IPS DF 4.7 (cell line): Measurements from ENCODE around the gene ADGRL4.
A peak's percentile ranks its signal among the peaks of the same experiment; 100 is the strongest.
"Not testable (repeated sequence)": the region's sequence is repeated elsewhere in the genome, so short reads cannot be mapped to it uniquely, and the experiment has no call there.

Experiments
- DNase-seq: peaks from one replicate; pipeline ENCODE4 v3.0.0-alpha.2; 2013; ENCODE audit warnings: low spot score; ENCODE audit errors: extremely low read depth

Gene ADGRL4

GRCh38 chr1:79006564-79006963, at the start of gene ADGRL4:
Gene ADGRL4 (minus strand): TSS chr1:79006730. CDS start chr1:79006654, 76 bp downstream.
- no peak for DNase-seq

- no peak for DNase-seq
These were observed 49.3 kb upstream of the ADGRL4 start for GRCh38 chr1:79055856-79056255.

- DNase-seq: no peak
These were observed 46.4 kb upstream of the ADGRL4 start for GRCh38 chr1:79052829-79053449.

- DNase-seq: peak; percentile 16
These were observed 38.6 kb upstream of the ADGRL4 start for GRCh38 chr1:79044974-79045650.

- DNase-seq: no peak
These were observed 37.0 kb upstream of the ADGRL4 start for GRCh38 chr1:79043506-79043905.

- no peak for DNase-seq
These were observed 36.0 kb upstream of the ADGRL4 start for GRCh38 chr1:79042539-79042938.

- DNase-seq: no peak
These were observed 35.6 kb upstream of the ADGRL4 start for GRCh38 chr1:79042117-79042516.

GRCh38 chr1:79041666-79042065, 35.1 kb upstream of the ADGRL4 start:
- DNase-seq: no peak

- DNase-seq: no peak
These were observed 34.0 kb upstream of the ADGRL4 start for GRCh38 chr1:79040424-79041082.

- no peak for DNase-seq
These were observed 30.6 kb upstream of the ADGRL4 start for GRCh38 chr1:79037085-79037484.

- DNase-seq: no peak
These were observed 6.0 kb upstream of the ADGRL4 start for GRCh38 chr1:79012500-79012899.

GRCh38 chr1:79010589-79010988, 4.1 kb upstream of the ADGRL4 start:
- no peak for DNase-seq

GRCh38 chr1:79005945-79006344, 585 bp downstream of the ADGRL4 start:
- no peak for DNase-seq

- no peak for DNase-seq
These were observed 1.6 kb downstream of the ADGRL4 start for GRCh38 chr1:79004916-79005315.

- DNase-seq: no peak
These were observed 9.7 kb downstream of the ADGRL4 start for GRCh38 chr1:78996791-78997190.

GRCh38 chr1:78987042-78987441, 19.5 kb downstream of the ADGRL4 start:
- DNase-seq: no peak

GRCh38 chr1:78980511-78980910, 26.0 kb downstream of the ADGRL4 start:
- no peak for DNase-seq

- DNase-seq: no peak
These were observed 33.8 kb downstream of the ADGRL4 start for GRCh38 chr1:78972723-78973122.

- not testable (repeated sequence) for DNase-seq
These were observed 39.4 kb downstream of the ADGRL4 start for GRCh38 chr1:78967091-78967490.

- DNase-seq: no peak
These were observed 47.8 kb downstream of the ADGRL4 start for GRCh38 chr1:78958711-78959110.

GRCh38 chr1:78950826-78951225, 55.7 kb downstream of the ADGRL4 start:
- no peak for DNase-seq

- no peak for DNase-seq
These were observed 57.3 kb downstream of the ADGRL4 start for GRCh38 chr1:78949227-78949626.

GRCh38 chr1:78919150-78919549, 87.4 kb downstream of the ADGRL4 start:
- no peak for DNase-seq
